GM19025 (cell line): Measurements from ENCODE around the gene ZDBF2.
"Not testable (repeated sequence)": the region's sequence is repeated elsewhere in the genome, so short reads cannot be mapped to it uniquely, and the experiment has no call there.

Source experiments
- ATAC-seq: cut with Tn5 transposase; IDR thresholded peaks from one replicate; pipeline ENCODE4 v1.9.1; 2021; ENCODE audit warnings: mild to moderate bottlenecking, low read depth, moderate library complexity; ENCODE audit not compliant: unreplicated experiment

Gene ZDBF2

DNA sequence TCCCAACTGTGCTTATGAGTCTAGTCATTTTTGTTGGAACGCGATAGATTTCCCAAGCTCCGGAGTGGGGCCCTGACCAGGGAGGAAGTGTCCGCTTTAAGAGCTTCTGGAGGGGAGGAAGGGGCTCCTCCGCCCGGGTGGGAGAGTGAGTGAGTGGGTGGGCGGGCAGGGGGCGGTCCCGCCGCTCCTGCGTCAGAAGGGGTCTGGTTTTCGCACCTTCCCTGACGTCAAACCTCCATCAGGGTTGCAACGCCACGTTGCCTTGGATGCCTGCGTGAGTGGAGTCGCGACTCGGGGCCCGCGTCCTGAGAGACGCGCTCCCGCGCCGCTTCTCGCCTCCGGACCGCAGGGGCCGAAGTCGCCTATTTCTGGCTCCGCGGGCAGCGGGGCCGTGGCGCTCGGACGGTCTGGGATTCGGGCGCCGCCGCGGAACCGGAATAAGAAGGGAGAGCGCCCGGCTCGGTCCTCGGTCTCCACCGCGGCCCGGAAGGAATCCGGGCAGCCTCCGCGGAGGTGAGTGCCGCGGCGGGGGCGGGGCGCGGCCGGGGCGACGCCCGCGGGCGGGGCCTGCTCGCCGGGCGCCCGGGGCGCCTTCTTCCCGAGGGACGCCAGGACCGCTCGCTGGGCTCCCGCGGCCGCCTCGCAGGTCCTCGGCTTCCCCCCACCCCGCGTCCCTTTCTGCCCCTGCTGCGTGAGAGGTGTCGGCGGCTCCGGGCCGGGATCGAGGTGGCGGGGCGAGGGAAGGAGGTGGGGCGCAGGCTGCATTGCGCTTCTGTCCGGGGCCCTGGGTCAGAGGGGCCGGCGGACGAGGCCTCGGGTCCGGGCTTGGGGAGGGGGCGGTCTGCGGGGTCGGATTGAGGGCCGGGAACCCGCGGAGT, at the start of gene ZDBF2:
Gene ZDBF2, plus strand, starts transcription at position 230 of the 878 bp plus-strand sequence. CDS start 7,187 bp downstream, outside the sequence.
- peak; percentile 77 for ATAC-seq

DNA sequence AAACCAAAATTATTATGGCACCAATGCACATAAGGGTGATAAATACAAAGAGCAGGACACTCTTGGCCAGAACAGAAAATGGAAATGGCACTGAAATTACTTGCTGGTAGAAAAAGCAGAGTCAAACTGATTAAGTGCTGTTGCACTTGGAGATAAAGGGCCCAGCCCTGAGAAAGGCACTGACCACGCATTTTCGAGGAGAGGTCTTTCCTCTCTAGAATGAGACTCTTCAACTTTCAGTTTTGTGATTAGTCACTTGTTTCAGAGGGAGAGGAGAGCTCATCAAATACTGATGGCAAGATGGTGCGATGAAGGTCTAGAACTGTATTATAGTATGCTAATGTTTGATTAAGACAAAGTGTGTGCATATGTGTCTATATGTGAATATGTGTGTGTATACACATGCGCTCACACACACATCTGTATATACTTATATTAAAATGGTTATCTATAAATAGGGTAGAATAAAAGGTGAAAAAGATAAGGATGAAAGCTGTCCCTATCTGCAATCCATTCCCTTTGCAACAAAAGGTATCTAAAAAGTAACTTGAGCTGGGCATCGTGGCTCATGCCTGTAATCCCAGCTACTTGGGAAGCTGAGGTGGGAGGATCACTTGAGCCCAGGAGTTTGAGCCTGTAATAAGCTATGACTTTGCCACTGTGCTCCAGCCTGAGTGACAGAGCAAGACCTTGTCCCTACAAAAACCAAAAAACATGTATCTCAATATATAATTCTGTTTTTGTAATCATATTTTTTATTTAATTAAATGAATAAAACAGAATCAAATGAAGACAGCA, 48.8 kb upstream of the ZDBF2 start:
- ATAC-seq, result no peak

DNA sequence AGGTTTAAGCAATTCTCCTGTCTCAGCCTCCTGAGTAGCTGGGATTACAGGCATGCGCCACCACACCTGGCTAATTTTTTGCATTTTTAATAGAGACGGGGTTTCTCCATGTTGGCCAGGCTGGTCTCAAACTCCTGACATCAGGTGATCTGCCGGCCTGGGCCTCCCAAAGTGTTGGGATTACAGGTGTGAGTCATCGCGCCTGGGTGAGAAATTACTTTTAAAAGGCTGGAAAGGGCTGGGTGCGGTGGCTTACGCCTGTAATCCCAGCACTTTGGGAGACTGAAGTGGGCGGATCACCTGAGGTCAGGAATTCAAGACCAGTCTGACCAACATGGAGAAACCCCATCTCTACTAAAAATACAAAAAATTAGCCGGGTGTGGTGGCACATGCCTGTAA, 45.8 kb upstream of the ZDBF2 start:
- ATAC-seq, result not testable (repeated sequence)

DNA sequence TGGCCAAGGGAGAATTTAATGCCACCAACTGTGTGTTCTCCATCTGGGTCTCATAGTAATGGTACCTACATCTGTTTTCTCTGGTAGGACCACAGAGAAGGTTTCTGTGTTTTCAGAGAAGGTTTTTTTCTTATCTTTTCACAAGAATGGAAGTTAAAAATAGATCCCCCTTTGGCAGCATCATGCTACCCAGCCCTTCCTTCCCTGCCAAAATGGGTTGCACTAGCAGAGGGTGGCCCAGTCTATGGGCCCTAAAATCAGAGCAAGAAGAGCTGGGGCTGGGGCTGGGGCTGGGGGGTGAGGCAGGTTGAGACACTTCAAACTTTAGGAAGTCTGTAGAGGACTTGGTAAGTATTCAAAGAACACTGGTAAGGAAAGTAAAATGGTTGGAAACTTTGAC, 44.8 kb upstream of the ZDBF2 start:
- no peak for ATAC-seq

GRCh38 chr2:206230060-206230762, 44.3 kb upstream of the ZDBF2 start:
- ATAC-seq, result no peak

DNA sequence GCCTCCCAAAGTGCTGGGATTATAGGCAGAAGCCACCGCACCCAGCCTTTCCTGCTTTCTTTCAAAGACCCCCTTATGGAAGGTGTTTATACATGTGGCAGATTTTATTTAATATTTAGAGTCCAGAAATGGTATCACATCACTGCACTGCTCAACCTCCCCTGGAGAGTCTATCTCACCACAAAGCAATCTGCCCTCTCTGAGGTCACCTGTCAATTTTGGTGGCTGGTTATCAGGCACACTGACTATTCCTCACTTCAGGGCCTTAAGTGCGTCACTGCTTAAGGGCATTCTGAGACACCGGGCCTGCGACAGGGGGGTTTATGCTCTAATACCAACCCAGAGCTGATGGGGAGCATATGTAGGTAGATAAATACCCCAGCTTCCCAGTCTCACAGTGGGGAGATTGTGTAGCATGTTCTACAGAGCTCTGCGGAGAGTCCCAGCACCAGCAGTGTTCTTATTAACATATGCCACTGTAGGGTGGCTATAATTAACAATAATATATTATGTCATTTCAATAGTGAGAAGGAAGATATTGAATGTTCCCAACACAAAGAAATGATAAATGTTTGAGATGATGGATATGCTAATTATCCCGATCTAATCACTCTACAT, 42.7 kb upstream of the ZDBF2 start:
- no peak for ATAC-seq

- ATAC-seq, result no peak
Measured at GRCh38 chr2:206232287-206233035, 42.0 kb upstream of the ZDBF2 start.

- no peak for ATAC-seq
Measured at GRCh38 chr2:206239157-206239556, 35.3 kb upstream of the ZDBF2 start.

GRCh38 chr2:206240327-206240726, 34.1 kb upstream of the ZDBF2 start:
- ATAC-seq, result no peak

DNA sequence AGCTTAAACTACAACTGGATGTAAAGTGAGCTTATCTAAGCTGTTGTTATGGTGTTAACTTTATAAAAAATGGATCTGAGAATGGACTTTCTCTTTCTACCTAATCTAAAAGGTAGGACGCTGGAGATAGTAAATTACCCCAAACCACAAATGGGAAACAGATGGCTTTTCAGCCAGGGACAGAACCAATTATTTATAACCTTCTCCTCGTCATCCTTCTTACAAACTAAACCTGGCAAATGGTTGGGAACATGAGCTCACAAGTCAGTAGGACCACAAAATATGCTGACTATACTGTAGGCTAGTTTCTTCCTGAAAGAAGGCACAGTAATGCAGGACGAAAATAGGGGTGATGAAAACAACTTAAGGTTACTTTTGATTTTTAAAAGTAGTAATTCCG, 32.7 kb upstream of the ZDBF2 start:
- ATAC-seq, result no peak

GRCh38 chr2:206245265-206245672, 29.2 kb upstream of the ZDBF2 start:
- no peak for ATAC-seq

DNA sequence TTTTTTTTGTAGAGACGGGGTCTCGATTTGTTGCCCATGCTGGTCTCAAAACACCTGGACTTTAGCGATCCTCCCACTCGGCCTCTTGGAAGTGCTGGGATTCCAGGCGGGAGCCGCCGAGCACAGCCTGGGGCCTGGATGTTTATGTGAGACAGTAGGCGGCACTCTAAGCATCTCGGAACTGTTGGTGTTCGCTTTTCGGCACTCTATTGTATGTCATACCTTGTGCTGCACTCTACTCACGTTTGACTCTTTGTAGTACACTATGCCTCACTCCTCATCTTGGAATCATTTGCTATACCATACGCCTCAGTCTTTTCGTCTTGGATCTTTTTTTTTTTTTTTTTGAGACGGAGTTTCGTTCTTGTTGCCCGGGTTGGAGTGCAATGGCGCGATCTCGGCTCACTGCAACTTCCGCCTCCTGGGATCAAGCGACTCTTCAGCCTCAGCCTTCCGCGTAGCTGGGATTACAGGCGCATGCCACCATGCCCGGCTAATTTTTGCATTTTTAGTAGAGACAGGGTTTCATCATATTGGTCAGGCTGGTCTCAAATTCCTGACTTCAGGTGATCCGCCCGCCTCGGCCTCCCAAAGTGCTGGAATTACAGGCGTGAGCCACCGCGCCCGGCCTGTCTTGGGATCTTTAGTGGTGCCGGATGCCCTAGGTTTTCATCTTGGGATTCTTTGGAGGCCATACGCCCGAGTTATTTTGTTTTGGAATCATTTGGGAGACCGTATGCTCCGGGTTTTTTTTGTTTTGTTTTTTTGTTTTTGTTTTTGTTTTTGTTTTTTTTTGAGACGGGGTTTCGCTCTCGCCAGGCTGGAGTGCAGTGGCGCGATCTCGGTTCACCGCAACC, 24.2 kb upstream of the ZDBF2 start:
- ATAC-seq, result no peak

GRCh38 chr2:206253125-206253776, 21.2 kb upstream of the ZDBF2 start:
- ATAC-seq, result no peak

DNA sequence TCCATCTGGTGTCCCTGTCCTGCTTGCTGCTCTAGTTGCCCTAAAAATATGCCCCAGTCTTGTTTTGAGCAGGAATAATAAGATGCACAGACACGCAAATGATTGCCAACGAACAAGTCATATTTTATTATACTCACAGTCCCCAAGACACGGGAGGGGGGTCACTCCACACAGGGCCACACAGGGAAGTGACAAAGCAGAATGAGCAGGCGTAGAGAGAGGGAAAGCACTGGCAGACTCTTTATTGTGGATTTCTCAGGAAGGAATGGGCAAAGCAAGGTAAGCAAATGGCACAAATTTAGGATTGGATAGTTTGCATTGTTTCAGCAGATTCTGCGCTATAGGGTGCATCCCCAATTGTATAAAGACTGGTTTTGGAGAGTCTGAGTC, 20.7 kb upstream of the ZDBF2 start:
- ATAC-seq, result no peak

GRCh38 chr2:206255003-206255402, 19.5 kb upstream of the ZDBF2 start:
- no peak for ATAC-seq

GRCh38 chr2:206256706-206257205, 17.7 kb upstream of the ZDBF2 start:
- no peak for ATAC-seq

DNA sequence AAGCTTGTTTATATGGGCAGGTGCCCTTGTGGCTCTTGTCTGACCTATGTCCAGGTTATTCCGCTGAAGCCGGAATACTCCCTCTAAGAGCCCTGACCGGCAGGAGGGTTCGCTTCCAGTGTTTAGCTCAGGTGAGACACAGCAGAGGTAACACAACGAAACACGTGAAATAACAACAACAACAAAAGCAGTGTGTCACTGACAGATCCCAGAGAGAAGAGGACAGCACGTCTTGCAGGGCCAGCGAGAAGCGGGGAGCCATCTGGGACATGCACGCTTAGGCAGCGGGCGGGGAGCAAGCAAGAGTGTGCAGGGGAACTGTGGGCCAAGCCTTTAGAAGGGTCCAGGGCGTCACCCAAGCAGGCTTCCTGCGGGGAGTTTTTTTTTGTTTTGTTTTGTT, 17.1 kb upstream of the ZDBF2 start:
- no peak for ATAC-seq

DNA sequence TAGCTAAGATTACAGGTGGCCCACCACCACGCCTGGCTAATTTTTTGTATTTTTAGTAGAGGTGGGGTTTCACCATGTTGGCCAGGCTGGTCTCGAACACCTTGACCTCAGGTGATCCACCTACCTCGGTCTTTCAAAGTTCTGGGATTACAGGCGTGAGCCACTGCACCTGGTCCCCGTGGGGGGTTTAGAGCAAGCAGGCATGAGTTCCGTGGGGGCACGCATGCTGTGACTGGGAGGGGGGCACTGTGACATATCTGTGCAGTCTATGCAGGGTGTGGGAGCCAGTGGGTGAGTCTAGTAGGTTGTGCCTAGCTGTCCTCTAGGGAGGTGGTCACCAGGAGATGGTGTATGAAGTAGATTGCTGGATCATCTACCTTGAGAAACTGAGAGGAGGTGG, 16.6 kb upstream of the ZDBF2 start:
- ATAC-seq, result no peak
